ENCODE measurements around the gene NACC1.

Gene NACC1

GRCh38 chr19:13117772-13118423, at the start of gene NACC1:
Gene NACC1 (plus strand): TSS chr19:13118264. CDS start chr19:13135208, 16,944 bp downstream.
- peak in 54 of 56 donors; percentile 47 to 92 (median 81) for DNase-seq

GRCh38 chr19:13069415-13070359, 48.4 kb upstream of the NACC1 start:
- peak in 9 of 56 donors; percentile 27 to 68 (median 48) for DNase-seq

- DNase-seq, result peak in 44 of 56 donors; percentile 34 to 86 (median 64)
Measured at GRCh38 chr19:13070425-13071140, 47.5 kb upstream of the NACC1 start.

GRCh38 chr19:13071444-13072187, 46.4 kb upstream of the NACC1 start:
- DNase-seq, result peak in 6 of 56 donors; percentile 38 to 84 (median 56)

GRCh38 chr19:13072188-13072908, 45.7 kb upstream of the NACC1 start:
- peak in 54 of 56 donors; percentile 36 to 98 (median 88) for DNase-seq

GRCh38 chr19:13073263-13073662, 44.8 kb upstream of the NACC1 start:
- DNase-seq, result no peak

- peak in 1 of 56 donors; percentile 28 for DNase-seq
Measured at GRCh38 chr19:13074378-13074777, 43.7 kb upstream of the NACC1 start.

- DNase-seq, result peak in 3 of 56 donors; percentile 23 to 44 (median 31)
Measured at GRCh38 chr19:13076320-13076719, 41.7 kb upstream of the NACC1 start.

- DNase-seq, result peak in 33 of 56 donors; percentile 15 to 68 (median 46)
Measured at GRCh38 chr19:13076787-13077186, 41.3 kb upstream of the NACC1 start.

GRCh38 chr19:13077240-13077639, 40.8 kb upstream of the NACC1 start:
- peak in 41 of 56 donors; percentile 17 to 86 (median 57) for DNase-seq

GRCh38 chr19:13078381-13078780, 39.7 kb upstream of the NACC1 start:
- DNase-seq, result no peak

GRCh38 chr19:13078897-13079541, 39.0 kb upstream of the NACC1 start:
- DNase-seq, result peak in 1 of 56 donors; percentile 25

- peak in 2 of 56 donors; percentile 5 to 37 for DNase-seq
Measured at GRCh38 chr19:13079542-13079986, 38.5 kb upstream of the NACC1 start.

- DNase-seq, result peak in 20 of 56 donors; percentile 17 to 61 (median 39)
Measured at GRCh38 chr19:13082192-13083007, 35.7 kb upstream of the NACC1 start.

- DNase-seq, result no peak
Measured at GRCh38 chr19:13083008-13083404, 35.1 kb upstream of the NACC1 start.

- DNase-seq, result peak in 20 of 56 donors; percentile 11 to 72 (median 42)
Measured at GRCh38 chr19:13083627-13084026, 34.4 kb upstream of the NACC1 start.

GRCh38 chr19:13085666-13086065, 32.4 kb upstream of the NACC1 start:
- no peak for DNase-seq

GRCh38 chr19:13086341-13086740, 31.7 kb upstream of the NACC1 start:
- no peak for DNase-seq
